Ishikawa (cell line): Measurements from ENCODE around the gene PLCL2.

ENCODE experiments used
- CREB1 ChIP-seq: IDR thresholded peaks from 2 replicates; pipeline ENCODE4 v1.6.1; 2012; ENCODE audit warnings: low read depth
- EGR1 ChIP-seq: IDR thresholded peaks from 2 replicates; pipeline ENCODE4 v1.6.1; 2012
- EP300 ChIP-seq: IDR thresholded peaks from 2 replicates; pipeline ENCODE4 v1.6.1; 2012; ENCODE audit warnings: borderline replicate concordance
- FOXM1 ChIP-seq: IDR thresholded peaks from 2 replicates; pipeline ENCODE4 v1.6.1; 2012; ENCODE audit warnings: low read depth, borderline replicate concordance
- NFIC ChIP-seq: IDR thresholded peaks from 2 replicates; pipeline ENCODE4 v1.6.1; 2012
- RAD21 ChIP-seq: IDR thresholded peaks from 2 replicates; pipeline ENCODE4 v1.6.1; 2012; ENCODE audit warnings: low read depth
- REST ChIP-seq: IDR thresholded peaks from 2 replicates; pipeline ENCODE4 v1.6.1; 2012; ENCODE audit warnings: low read depth, mild to moderate bottlenecking
- TAF1 ChIP-seq: IDR thresholded peaks from 2 replicates; pipeline ENCODE4 v1.6.1; 2012; ENCODE audit warnings: low read depth, mild to moderate bottlenecking
- USF1 ChIP-seq: IDR thresholded peaks from 2 replicates; pipeline ENCODE4 v1.6.1; 2012
- YY1 ChIP-seq: IDR thresholded peaks from 2 replicates; pipeline ENCODE4 v1.6.1; 2012; ENCODE audit warnings: low read depth
- TF ChIP-seq, protein P1 (sequence below): IDR thresholded peaks from 2 replicates; pipeline ENCODE4 v1.6.1; 2012

DNA sequence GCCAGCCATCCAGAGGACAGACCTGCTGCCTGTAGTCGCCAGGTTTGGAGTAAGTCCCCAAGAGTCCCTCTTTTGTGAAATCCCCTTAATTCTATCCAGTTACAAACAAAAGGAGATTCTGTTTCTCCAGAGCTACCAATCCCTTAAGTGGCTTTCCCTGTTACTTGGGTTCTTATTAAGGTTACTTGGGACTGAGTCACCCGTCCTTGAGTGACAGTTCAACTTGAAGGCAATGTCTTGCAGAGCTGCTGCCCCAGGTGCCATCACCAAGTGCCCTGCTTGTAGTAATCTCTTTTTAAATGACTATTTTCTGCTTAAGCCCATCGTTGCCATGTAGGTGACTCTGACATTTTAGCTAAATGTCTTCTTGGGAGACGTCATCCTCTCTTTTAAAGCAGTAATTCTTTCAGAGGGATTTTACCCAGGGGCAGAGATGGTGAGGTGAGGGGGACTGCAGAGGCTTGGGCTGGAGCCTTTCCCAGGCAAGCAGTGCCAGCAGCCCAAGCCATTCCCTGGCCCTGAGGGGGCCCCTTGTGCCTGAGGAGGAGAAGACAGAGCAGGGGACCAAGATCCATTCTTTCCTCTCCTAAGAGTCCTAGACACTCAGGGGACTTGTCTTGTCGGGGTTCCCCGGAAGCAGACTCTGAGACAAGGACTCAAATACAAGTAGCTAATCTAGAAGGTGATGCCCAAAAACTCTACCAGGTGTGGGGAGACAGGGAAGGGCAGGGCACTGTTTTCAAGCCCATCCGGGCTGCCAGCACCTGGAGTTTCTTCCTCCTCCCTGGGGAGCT is 253.7 kb downstream of the PLCL2 start:
- no peak for TF ChIP-seq RAD21
- TF ChIP-seq YY1, result no peak
- no peak for TF ChIP-seq EP300
- no peak for TF ChIP-seq USF1
- no peak for TF ChIP-seq TAF1
- no peak for TF ChIP-seq FOXM1
- no peak for TF ChIP-seq REST
- no peak for TF ChIP-seq CREB1
- TF ChIP-seq EGR1, result no peak
- TF ChIP-seq, protein P1, sequence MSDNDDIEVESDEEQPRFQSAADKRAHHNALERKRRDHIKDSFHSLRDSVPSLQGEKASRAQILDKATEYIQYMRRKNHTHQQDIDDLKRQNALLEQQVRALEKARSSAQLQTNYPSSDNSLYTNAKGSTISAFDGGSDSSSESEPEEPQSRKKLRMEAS, result no peak
- TF ChIP-seq NFIC, result no peak
